Progenitor cell of endocrine pancreas (in vitro differentiated cells): ENCODE measurements around the gene CCDC160. TPM values are rescaled to one million over a fixed set of nuclear protein-coding genes. Genes with fewer than 3 reads are reported as not detected.

ENCODE experiments used
- DNase-seq: peaks from one replicate; pipeline ENCODE4 v3.0.0; 2021; ENCODE audit warnings: low spot score; ENCODE audit not compliant: unreplicated experiment
- H3K27ac Mint-ChIP-seq: 2 replicates; pipeline ENCODE4 v1.8.0; 2021; ENCODE audit warnings: mild to moderate bottlenecking, moderate library complexity, mixed read lengths
- H3K27me3 Mint-ChIP-seq: 2 replicates; pipeline ENCODE4 v1.8.0; 2021; ENCODE audit warnings: mixed read lengths
- H3K36me3 Mint-ChIP-seq: 2 replicates; pipeline ENCODE4 v1.8.0; 2022; ENCODE audit warnings: mixed read lengths; ENCODE audit not compliant: insufficient read depth
- H3K4me1 Mint-ChIP-seq: 2 replicates; pipeline ENCODE4 v1.8.0; 2021; ENCODE audit warnings: low read depth, mixed read lengths
- H3K4me3 Mint-ChIP-seq: 2 replicates; pipeline ENCODE4 v1.8.0; 2021; ENCODE audit warnings: low read depth, mild to moderate bottlenecking, moderate library complexity, mixed read lengths
- H3K9me3 Mint-ChIP-seq: 2 replicates; pipeline ENCODE4 v1.8.0; 2021; ENCODE audit warnings: low read depth, mixed read lengths
- long read RNA-seq: library from polyadenylated mRNA; unstranded; transcript quantifications from one replicate; pipeline ENCODE4 v2.0.0, GENCODE V29; 2020
- total RNA-seq: library from RNA; stranded (reverse); gene quantifications from 2 replicates; pipeline ENCODE4 v1.2.1, GENCODE V29; 2021
- TF ChIP-seq, protein P1 (sequence below): fragments of 200-600 bp; sonication (generic); IDR thresholded peaks from one replicate; pipeline ENCODE4 v1.5.0; 2021; ENCODE audit warnings: antibody characterized with exemption, mild to moderate bottlenecking; ENCODE audit not compliant: unreplicated experiment

CCDC160 gene
- 2.1 and 2.7 TPM in 2 replicates for total RNA-seq
- long read RNA-seq, partial matches to known transcripts, result 0 of 6 reads
- long read RNA-seq, other reads (novel, unspliced or antisense), result 3 of 6 reads

- Mint-ChIP-seq H3K27me3 (no peaks in the 10 kb centered on the region), H3K4me1 (peaks cover 8% of the 10 kb centered on the region), H3K36me3 (peaks cover 2% of the 10 kb centered on the region), H3K4me3 (peak within 1 kb of the TSS; percentile 77), H3K27ac (peak within 1 kb of the TSS; percentile 62), H3K9me3 (peaks cover 10% of the 10 kb centered on the region)
- DNase-seq, result peak; percentile 64
- TF ChIP-seq, protein P1, sequence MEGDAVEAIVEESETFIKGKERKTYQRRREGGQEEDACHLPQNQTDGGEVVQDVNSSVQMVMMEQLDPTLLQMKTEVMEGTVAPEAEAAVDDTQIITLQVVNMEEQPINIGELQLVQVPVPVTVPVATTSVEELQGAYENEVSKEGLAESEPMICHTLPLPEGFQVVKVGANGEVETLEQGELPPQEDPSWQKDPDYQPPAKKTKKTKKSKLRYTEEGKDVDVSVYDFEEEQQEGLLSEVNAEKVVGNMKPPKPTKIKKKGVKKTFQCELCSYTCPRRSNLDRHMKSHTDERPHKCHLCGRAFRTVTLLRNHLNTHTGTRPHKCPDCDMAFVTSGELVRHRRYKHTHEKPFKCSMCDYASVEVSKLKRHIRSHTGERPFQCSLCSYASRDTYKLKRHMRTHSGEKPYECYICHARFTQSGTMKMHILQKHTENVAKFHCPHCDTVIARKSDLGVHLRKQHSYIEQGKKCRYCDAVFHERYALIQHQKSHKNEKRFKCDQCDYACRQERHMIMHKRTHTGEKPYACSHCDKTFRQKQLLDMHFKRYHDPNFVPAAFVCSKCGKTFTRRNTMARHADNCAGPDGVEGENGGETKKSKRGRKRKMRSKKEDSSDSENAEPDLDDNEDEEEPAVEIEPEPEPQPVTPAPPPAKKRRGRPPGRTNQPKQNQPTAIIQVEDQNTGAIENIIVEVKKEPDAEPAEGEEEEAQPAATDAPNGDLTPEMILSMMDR, result no peak
Observed at GRCh38 chrX:134236626-134237614, at the start of gene CCDC160. CCDC160 (plus strand) TSS chrX:134237182; CDS start chrX:134244801, 7,619 bp downstream.

DNA sequence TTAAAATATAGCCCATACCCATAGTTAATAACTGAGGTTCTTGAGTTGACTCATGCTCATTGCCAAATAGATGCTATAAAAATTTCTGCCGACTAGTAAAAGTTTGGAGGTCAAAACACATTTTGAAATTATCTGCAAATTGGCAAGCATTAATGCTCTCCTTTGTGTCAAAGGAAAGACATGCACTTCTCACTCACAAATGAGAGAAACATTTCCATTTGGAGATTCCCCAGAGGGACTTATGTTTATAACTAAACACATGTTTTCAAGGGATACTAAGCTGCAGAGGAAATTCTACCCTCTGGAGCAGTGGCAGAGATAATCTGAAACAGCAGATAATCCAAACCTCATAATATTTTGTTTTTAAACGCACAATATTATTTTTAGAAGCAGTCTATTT is 45.7 kb upstream of the CCDC160 start:
- Mint-ChIP-seq H3K4me1 (peaks cover 8% of the 10 kb centered on the region), H3K4me3 (no peak overlapping the region), H3K27me3 (no peaks in the 10 kb centered on the region), H3K27ac (no peak overlapping the region), H3K9me3 (peaks cover 6% of the 10 kb centered on the region), H3K36me3 (no peaks in the 10 kb centered on the region)
- TF ChIP-seq, protein P1, result no peak
- DNase-seq, result no peak

- TF ChIP-seq, protein P1, result no peak
Observed at GRCh38 chrX:134194915-134195314, 42.1 kb upstream of the CCDC160 start.

GRCh38 chrX:134202561-134202960 is 34.4 kb upstream of the CCDC160 start:
- Mint-ChIP-seq H3K4me1 (peaks cover 5% of the 10 kb centered on the region), H3K36me3 (no peaks in the 10 kb centered on the region), H3K27me3 (no peaks in the 10 kb centered on the region), H3K4me3 (no peak overlapping the region), H3K9me3 (peaks cover 18% of the 10 kb centered on the region), H3K27ac (no peak overlapping the region)
- TF ChIP-seq, protein P1, result no peak
- no peak for DNase-seq

More at GRCh38 chrX:134194915-134195314, 42.1 kb upstream of the CCDC160 start:
- no peak for DNase-seq
- peaks cover 9% of the 10 kb centered on the region for H3K9me3 Mint-ChIP-seq
- no peak overlapping the region for H3K27ac Mint-ChIP-seq
- H3K4me1 Mint-ChIP-seq, result peaks cover 2% of the 10 kb centered on the region
- H3K36me3 Mint-ChIP-seq, result no peaks in the 10 kb centered on the region
- H3K27me3 Mint-ChIP-seq, result no peaks in the 10 kb centered on the region
- no peak overlapping the region for H3K4me3 Mint-ChIP-seq

GRCh38 chrX:134206221-134206620 is 30.8 kb upstream of the CCDC160 start:
- no peak overlapping the region for H3K4me3 Mint-ChIP-seq
- H3K4me1 Mint-ChIP-seq, result peaks cover 1% of the 10 kb centered on the region
- TF ChIP-seq, protein P1, result no peak
- no peaks in the 10 kb centered on the region for H3K27me3 Mint-ChIP-seq
- H3K9me3 Mint-ChIP-seq, result peaks cover 28% of the 10 kb centered on the region
- DNase-seq, result no peak
- no peaks in the 10 kb centered on the region for H3K36me3 Mint-ChIP-seq
- H3K27ac Mint-ChIP-seq, result no peak overlapping the region
